Uterus (tissue), 2 donors: ENCODE results near the gene ZNF273.

Source experiments
- CTCF ChIP-seq, 4 experiments: fragments of 200-600 bp in 2 of 4; fragments of 450-650 bp in 2 of 4; sonication (generic) in 2 of 4; IDR thresholded peaks; one replicate each; pipeline ENCODE4 v1.5.1; 2016 to 2019; ENCODE audit warnings: antibody characterized with exemption in 4 of 4, mild to moderate bottlenecking in 2 of 4, moderate library complexity in 1 of 4
- POLR2A ChIP-seq, 2 donors: fragments of 450-650 bp; IDR thresholded peaks; one replicate each; pipeline ENCODE4 v1.6.1; 2016; ENCODE audit warnings: antibody characterized with exemption in 2 of 2, mild to moderate bottlenecking in 1 of 2, moderate library complexity in 1 of 2

GRCh38 chr7:64951250-64951848 is 48.3 kb downstream of the ZNF273 start:
- TF ChIP-seq CTCF (IDR thresholded peaks at IDR 0.05) = peak; percentile 58 to 80 (median 77)
- TF ChIP-seq POLR2A (IDR thresholded peaks at IDR 0.05) = no peak
